HG03064 (cell line): ENCODE results near the gene NKAIN2.
"Not testable (repeated sequence)": the region's sequence is repeated elsewhere in the genome, so short reads cannot be mapped to it uniquely, and the experiment has no call there.

Experiments
- ATAC-seq: cut with Tn5 transposase; IDR thresholded peaks from one replicate; pipeline ENCODE4 v1.9.1; 2021; ENCODE audit warnings: low read depth; ENCODE audit not compliant: unreplicated experiment

NKAIN2 gene

GRCh38 chr6:124285146-124285545 lies 481.5 kb downstream of the NKAIN2 start:
- ATAC-seq: no peak

DNA sequence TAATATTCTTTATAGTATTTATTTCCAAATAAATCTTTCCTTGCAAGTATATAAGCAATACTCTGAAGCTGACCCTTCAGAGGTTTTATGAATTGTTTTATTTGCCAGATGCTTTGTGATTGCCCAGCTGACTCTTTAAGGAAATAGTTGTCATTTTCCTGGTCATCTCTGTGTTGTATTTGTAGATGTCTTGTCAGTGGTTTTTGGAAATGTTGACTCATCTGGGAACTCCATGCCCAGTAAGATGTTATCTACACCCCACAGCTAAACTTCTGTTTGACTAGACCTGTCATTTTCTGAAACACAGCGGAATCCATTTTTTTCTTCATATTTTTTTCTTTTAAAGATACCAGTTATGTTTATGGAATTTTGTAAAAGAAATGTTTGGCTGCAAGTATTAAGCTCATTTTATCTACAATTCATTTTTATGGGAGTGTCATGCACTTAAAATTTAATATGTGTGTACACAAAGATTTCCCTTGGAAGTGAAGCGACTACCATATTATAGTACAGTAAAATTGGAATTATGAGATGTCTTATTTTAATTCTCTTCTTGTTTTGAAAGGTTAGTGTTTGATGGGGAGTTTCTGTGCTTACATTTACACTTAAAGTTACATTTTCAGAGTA lies 491.0 kb downstream of the NKAIN2 start:
- no peak for ATAC-seq

GRCh38 chr6:124297507-124297906 lies 493.8 kb downstream of the NKAIN2 start:
- ATAC-seq: no peak

DNA sequence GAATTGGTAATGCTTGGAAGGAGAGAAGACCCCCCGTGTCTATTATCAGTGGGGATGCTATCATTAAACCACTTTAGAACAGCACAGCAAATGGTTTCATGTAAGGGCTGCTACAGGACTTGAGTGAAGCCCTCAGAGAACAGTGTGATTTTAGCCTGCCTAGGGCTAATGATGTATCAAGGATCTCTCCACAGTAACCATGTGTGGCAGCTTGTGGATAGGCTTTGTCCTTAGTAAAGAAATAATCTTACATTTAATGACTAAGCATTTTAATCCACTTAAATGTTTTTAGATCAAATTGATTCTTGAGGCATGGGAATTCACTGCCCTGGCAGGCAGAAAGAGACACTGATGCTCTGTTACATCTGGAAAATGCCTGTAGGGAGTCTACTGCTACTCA lies 495.1 kb downstream of the NKAIN2 start:
- ATAC-seq: no peak

- ATAC-seq: not testable (repeated sequence)
Observed at GRCh38 chr6:124300907-124301306, 497.2 kb downstream of the NKAIN2 start.

GRCh38 chr6:124303971-124304370 lies 500.3 kb downstream of the NKAIN2 start:
- no peak for ATAC-seq

DNA sequence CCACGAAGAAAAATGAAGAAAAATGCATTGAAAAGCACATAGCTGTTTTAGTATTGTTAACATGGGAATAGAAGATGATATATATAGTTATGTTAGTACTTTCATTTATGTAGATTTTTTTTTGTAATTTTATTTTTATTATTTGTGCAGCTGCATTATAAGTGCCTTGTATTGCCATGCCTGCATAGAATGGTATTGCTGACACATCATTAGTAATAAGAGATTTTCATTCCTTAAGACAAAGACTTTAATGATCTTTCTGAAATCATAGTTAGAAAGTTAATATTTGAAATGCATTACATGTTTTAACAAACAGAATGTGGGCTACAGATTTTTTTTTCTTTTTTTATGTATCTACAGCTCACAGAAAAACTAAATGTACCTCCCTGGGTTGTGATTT lies 506.5 kb downstream of the NKAIN2 start:
- ATAC-seq: no peak

DNA sequence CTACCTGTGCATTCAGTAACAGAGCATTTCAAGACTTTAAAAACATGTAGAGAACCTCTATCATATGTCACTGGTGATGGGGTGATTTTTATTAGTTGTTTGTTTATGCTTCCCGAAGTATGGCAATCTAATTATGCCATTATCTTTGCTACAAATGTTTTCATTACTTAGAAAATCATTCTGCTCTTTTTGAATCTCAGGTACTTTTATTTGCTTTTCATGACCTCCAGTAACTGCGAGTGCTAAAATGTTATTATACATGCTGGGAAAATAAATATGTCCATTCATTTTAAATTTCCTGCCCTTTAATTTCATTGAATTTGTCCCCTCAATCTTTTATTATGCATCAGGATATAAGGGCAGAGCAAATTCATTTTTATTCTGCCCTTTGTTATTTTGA lies 515.7 kb downstream of the NKAIN2 start:
- no peak for ATAC-seq

GRCh38 chr6:124324237-124324636 lies 520.6 kb downstream of the NKAIN2 start:
- ATAC-seq: no peak

GRCh38 chr6:124330197-124330596 lies 526.5 kb downstream of the NKAIN2 start:
- no peak for ATAC-seq

GRCh38 chr6:124334359-124334758 lies 530.7 kb downstream of the NKAIN2 start:
- no peak for ATAC-seq

- ATAC-seq: no peak
Observed at GRCh38 chr6:124339610-124340334, 536.1 kb downstream of the NKAIN2 start.

DNA sequence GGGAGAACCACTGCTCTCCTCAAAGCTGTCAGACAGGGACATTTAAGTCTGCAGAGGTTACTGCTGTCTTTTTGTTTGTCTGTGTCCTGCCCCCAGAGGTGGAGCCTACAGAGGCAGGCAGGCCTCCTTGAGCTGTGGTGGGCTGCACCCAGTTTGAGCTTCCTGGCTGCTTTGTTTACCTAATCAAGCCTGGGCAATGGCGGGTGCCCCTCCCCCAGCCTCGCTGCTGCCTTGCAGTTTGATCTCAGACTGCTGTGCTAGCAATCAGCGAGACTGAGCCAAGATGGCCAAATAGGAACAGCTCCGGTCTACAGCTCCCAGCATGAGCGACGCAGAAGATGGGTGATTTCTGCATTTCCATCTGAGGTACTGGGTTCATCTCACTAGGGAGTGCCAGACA lies 544.7 kb downstream of the NKAIN2 start:
- ATAC-seq: not testable (repeated sequence)

DNA sequence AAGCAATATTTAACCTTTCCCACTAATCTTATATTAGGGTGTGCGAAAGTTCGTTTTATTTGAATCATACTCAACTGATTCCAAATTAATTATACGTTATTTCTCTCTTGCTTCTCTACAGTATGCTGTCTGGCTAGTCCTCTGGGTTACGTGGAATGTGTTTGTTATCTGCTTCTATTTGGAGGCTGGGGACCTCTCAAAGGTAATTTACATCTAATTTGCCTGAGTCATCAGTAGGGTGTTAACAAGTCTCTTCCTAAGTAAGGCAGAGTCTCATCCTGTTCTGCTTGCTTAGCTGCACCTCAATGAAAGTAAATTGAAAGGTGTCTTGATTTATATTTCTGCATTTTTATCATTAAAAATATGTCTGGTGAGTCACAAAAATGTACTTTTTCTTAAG lies 551.5 kb downstream of the NKAIN2 start:
- no peak for ATAC-seq

DNA sequence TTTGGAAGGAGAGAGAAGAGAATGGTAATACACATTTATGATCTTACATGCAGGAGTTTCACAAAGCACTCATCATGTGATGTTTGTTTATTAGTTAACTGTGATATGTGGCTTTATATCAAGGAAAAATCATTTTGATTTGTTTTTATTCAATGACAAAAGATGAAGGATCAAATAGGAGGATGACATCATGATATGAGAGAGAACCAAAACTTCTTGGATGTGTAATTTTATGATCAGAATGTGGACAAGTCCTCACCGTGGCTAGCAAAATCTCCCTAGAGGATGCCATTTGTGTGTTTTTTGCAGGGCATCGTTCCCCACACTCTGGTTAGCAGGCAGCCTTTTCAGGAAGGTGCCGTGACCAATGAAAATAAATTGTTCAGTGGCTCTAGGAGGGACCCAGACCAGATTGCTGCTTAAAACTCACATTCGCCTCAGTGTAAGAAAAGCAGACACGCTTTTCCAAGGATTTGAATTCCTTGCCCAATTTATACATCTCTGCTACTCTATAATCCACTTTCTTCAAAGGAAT lies 552.7 kb downstream of the NKAIN2 start:
- ATAC-seq: no peak

DNA sequence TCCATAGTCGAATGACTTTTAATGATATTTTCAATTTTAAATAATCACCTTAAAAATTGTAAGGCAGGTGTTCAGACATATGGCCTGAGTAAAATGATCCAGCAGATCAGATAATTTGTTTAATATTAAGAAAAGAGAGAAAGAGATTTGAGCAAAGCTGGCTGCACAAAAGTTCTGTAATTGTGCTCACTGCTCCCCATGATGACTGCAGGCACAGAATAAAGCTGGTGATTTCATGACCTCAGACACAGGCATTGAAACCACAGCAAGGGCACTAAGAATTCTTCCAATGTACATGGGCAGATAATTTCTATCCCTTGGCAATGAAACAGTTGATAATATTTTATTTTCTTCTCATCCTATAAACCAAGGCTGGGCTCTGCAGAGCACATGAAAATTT lies 553.1 kb downstream of the NKAIN2 start:
- no peak for ATAC-seq

DNA sequence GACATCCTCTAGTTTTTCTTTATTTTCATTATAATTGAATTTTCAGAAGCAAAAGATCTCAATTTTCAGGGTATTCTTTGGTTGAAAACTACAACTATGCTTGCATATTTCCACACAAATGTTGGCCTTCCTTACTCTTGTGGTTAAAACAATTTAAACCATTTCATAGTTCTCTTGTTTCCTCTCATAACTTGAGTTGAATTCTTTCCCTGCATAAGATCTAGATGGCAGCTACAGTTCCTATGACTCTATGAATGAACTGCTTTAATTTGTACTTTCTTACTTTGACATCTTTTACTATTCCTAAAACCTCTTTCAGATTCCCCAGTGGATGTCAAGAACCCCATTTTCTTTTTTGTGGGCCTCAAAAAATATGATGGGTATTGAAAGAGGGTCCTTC lies 564.5 kb downstream of the NKAIN2 start:
- ATAC-seq: no peak

GRCh38 chr6:124371974-124372475 lies 568.4 kb downstream of the NKAIN2 start:
- ATAC-seq: no peak

- no peak for ATAC-seq
Observed at GRCh38 chr6:124373386-124373785, 569.7 kb downstream of the NKAIN2 start.

GRCh38 chr6:124389127-124389526 lies 585.5 kb downstream of the NKAIN2 start:
- ATAC-seq: no peak

GRCh38 chr6:124393536-124393935 lies 589.9 kb downstream of the NKAIN2 start:
- no peak for ATAC-seq

GRCh38 chr6:124396361-124396760 lies 592.7 kb downstream of the NKAIN2 start:
- no peak for ATAC-seq
